SK-N-SH treated with all-trans-retinoic acid at 6 μM for 48 hours (cell line): ENCODE results near the gene KLHDC3.

Source experiments
- ATAC-seq: fragments of 200-7000 bp; cut with Tn5 transposase; 3 replicates; pipeline ENCODE4 v1.9.1; 2020; ENCODE audit warnings: mild to moderate bottlenecking, moderate library complexity
- ARNTL ChIP-seq: fragments of 450-650 bp; formaldehyde crosslinking; IDR thresholded peaks from 2 replicates; pipeline ENCODE4 v1.5.0; 2020; ENCODE audit warnings: low read depth, mild to moderate bottlenecking, moderate library complexity, borderline replicate concordance
- BACH2 ChIP-seq: fragments of 250-450 bp; sonication (Bioruptor Pico); IDR thresholded peaks from 2 replicates; pipeline ENCODE4 v1.9.0; 2021; ENCODE audit warnings: mild to moderate bottlenecking, borderline replicate concordance
- CSDC2 ChIP-seq: fragments of 250-450 bp; sonication (Bioruptor Pico); IDR thresholded peaks from 2 replicates; pipeline ENCODE4 v1.5.0; 2020; ENCODE audit warnings: mild to moderate bottlenecking, moderate library complexity
- GLIS3 ChIP-seq: fragments of 250-450 bp; sonication (Bioruptor Pico); IDR thresholded peaks from 2 replicates; pipeline ENCODE4 v1.5.0; 2020; ENCODE audit warnings: mild to moderate bottlenecking, moderate library complexity
- ISL1 ChIP-seq: fragments of 250-450 bp; sonication (Bioruptor Pico); IDR thresholded peaks from 2 replicates; pipeline ENCODE4 v2.1.2; 2022; ENCODE audit warnings: mild to moderate bottlenecking, moderate library complexity
- OSR1 ChIP-seq: fragments of 250-450 bp; sonication (Bioruptor Pico); IDR thresholded peaks from 2 replicates; pipeline ENCODE4 v1.8.0; 2022; ENCODE audit warnings: moderate library complexity, mild to moderate bottlenecking, inconsistent platforms
- PPARA ChIP-seq: fragments of 250-450 bp; sonication (Bioruptor Pico); IDR thresholded peaks from 2 replicates; pipeline ENCODE4 v1.5.0; 2020; ENCODE audit warnings: mild to moderate bottlenecking, borderline replicate concordance
- RARB ChIP-seq: fragments of 250-450 bp; sonication (Bioruptor Pico); IDR thresholded peaks from 2 replicates; pipeline ENCODE4 v1.8.0; 2021; ENCODE audit warnings: mild to moderate bottlenecking, moderate library complexity
- SNAI2 ChIP-seq: fragments of 250-450 bp; sonication (Bioruptor Pico); IDR thresholded peaks from 2 replicates; pipeline ENCODE4 v1.5.0; 2020; ENCODE audit warnings: mild to moderate bottlenecking, moderate library complexity
- TCF4 ChIP-seq: fragments of 250-450 bp; sonication (Bioruptor Pico); IDR thresholded peaks from 2 replicates; pipeline ENCODE4 v1.8.0; 2021; ENCODE audit warnings: mild to moderate bottlenecking, moderate library complexity, borderline replicate concordance
- TOX ChIP-seq: fragments of 250-450 bp; sonication (Bioruptor Pico); IDR thresholded peaks from 2 replicates; pipeline ENCODE4 v1.8.0; 2021; ENCODE audit warnings: mild to moderate bottlenecking, moderate library complexity, borderline replicate concordance
- ZC3H10 ChIP-seq: fragments of 250-450 bp; sonication (Bioruptor Pico); IDR thresholded peaks from 2 replicates; pipeline ENCODE4 v1.5.1; 2021; ENCODE audit warnings: mild to moderate bottlenecking, moderate library complexity
- ZFP3 ChIP-seq: fragments of 250-450 bp; sonication (Bioruptor Pico); IDR thresholded peaks from 2 replicates; pipeline ENCODE4 v1.5.0; 2020; ENCODE audit warnings: mild to moderate bottlenecking, moderate library complexity
- ZFP30 ChIP-seq: fragments of 450-650 bp; formaldehyde crosslinking; IDR thresholded peaks from 2 replicates; pipeline ENCODE4 v1.5.0; 2022; ENCODE audit warnings: mild to moderate bottlenecking, moderate library complexity
- ZNF565 ChIP-seq: fragments of 450-650 bp; formaldehyde crosslinking; conservative IDR thresholded peaks from 2 replicates; pipeline ENCODE4 v1.5.0; 2020; ENCODE audit warnings: low read depth, mild to moderate bottlenecking, moderate library complexity
- ZNF70 ChIP-seq: fragments of 450-650 bp; formaldehyde crosslinking; IDR thresholded peaks from 2 replicates; pipeline ENCODE4 v1.5.0; 2020; ENCODE audit warnings: mild to moderate bottlenecking, moderate library complexity
- ZNF8 ChIP-seq: fragments of 450-650 bp; formaldehyde crosslinking; IDR thresholded peaks from 2 replicates; pipeline ENCODE4 v1.5.0; 2020; ENCODE audit warnings: mild to moderate bottlenecking, moderate library complexity
- TF ChIP-seq, protein P1 (sequence below): fragments of 250-450 bp; sonication (Bioruptor Pico); IDR thresholded peaks from 2 replicates; pipeline ENCODE4 v1.5.1; 2020; ENCODE audit warnings: low read depth, mild to moderate bottlenecking, moderate library complexity
- TF ChIP-seq, protein P2 (sequence below): fragments of 250-450 bp; sonication (Bioruptor Pico); IDR thresholded peaks from 2 replicates; pipeline ENCODE4 v1.5.0; 2020; ENCODE audit warnings: mild to moderate bottlenecking, moderate library complexity
- TF ChIP-seq, protein P3 (sequence below): fragments of 250-450 bp; sonication (Bioruptor Pico); IDR thresholded peaks from 2 replicates; pipeline ENCODE4 v1.8.0; 2021; ENCODE audit warnings: low read depth, mild to moderate bottlenecking, moderate library complexity, borderline replicate concordance
- TF ChIP-seq, protein P4 (sequence below): fragments of 250-450 bp; sonication (Bioruptor Pico); IDR thresholded peaks from 2 replicates; pipeline ENCODE4 v1.8.0; 2020; ENCODE audit warnings: mild to moderate bottlenecking, moderate library complexity, borderline replicate concordance

Gene KLHDC3

DNA sequence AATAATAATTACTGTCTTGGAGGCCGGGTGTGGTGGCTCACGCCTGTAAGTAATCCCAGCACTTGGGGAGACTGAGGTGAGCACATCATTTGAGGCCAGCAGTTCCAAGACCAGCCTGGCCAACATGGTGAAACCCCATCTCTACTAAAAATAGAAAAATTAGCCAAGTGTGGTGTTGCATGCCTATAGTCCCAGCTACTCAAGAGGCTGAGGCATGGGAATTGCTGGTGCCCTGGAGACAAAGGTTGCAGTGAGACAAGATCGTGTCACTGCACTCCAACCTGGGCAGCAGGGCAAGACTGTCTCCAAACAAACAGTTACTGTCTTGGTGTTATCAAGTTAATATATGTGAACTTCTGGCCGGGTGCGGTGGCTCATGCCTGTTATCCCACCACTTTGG is 12.3 kb downstream of the KLHDC3 start:
- no peak for ATAC-seq
- no peak for TF ChIP-seq BACH2
- TF ChIP-seq OSR1 (CRISPR knock-in tag): no peak
- TF ChIP-seq ZFP30 (CRISPR knock-in tag): no peak
- no peak for TF ChIP-seq ZNF8 (CRISPR knock-in tag)
- no peak for TF ChIP-seq ZNF70 (CRISPR knock-in tag)
- no peak for TF ChIP-seq ZC3H10 (CRISPR knock-in tag)
- TF ChIP-seq, protein P1, sequence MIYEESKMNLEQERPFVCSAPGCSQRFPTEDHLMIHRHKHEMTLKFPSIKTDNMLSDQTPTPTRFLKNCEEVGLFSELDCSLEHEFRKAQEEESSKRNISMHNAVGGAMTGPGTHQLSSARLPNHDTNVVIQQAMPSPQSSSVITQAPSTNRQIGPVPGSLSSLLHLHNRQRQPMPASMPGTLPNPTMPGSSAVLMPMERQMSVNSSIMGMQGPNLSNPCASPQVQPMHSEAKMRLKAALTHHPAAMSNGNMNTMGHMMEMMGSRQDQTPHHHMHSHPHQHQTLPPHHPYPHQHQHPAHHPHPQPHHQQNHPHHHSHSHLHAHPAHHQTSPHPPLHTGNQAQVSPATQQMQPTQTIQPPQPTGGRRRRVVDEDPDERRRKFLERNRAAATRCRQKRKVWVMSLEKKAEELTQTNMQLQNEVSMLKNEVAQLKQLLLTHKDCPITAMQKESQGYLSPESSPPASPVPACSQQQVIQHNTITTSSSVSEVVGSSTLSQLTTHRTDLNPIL (CRISPR knock-in tag): no peak
- TF ChIP-seq, protein P2, sequence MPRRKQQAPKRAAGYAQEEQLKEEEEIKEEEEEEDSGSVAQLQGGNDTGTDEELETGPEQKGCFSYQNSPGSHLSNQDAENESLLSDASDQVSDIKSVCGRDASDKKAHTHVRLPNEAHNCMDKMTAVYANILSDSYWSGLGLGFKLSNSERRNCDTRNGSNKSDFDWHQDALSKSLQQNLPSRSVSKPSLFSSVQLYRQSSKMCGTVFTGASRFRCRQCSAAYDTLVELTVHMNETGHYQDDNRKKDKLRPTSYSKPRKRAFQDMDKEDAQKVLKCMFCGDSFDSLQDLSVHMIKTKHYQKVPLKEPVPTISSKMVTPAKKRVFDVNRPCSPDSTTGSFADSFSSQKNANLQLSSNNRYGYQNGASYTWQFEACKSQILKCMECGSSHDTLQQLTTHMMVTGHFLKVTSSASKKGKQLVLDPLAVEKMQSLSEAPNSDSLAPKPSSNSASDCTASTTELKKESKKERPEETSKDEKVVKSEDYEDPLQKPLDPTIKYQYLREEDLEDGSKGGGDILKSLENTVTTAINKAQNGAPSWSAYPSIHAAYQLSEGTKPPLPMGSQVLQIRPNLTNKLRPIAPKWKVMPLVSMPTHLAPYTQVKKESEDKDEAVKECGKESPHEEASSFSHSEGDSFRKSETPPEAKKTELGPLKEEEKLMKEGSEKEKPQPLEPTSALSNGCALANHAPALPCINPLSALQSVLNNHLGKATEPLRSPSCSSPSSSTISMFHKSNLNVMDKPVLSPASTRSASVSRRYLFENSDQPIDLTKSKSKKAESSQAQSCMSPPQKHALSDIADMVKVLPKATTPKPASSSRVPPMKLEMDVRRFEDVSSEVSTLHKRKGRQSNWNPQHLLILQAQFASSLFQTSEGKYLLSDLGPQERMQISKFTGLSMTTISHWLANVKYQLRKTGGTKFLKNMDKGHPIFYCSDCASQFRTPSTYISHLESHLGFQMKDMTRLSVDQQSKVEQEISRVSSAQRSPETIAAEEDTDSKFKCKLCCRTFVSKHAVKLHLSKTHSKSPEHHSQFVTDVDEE (CRISPR knock-in tag): no peak
- TF ChIP-seq SNAI2: no peak
- TF ChIP-seq GLIS3 (CRISPR knock-in tag): no peak
- TF ChIP-seq ZFP3 (CRISPR knock-in tag): no peak
- no peak for TF ChIP-seq TOX
- TF ChIP-seq ZNF565: no peak
- TF ChIP-seq, protein P3, sequence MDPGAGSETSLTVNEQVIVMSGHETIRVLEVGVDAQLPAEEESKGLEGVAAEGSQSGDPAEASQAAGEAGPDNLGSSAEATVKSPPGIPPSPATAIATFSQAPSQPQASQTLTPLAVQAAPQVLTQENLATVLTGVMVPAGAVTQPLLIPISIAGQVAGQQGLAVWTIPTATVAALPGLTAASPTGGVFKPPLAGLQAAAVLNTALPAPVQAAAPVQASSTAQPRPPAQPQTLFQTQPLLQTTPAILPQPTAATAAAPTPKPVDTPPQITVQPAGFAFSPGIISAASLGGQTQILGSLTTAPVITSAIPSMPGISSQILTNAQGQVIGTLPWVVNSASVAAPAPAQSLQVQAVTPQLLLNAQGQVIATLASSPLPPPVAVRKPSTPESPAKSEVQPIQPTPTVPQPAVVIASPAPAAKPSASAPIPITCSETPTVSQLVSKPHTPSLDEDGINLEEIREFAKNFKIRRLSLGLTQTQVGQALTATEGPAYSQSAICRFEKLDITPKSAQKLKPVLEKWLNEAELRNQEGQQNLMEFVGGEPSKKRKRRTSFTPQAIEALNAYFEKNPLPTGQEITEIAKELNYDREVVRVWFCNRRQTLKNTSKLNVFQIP (CRISPR knock-in tag): no peak
- TF ChIP-seq PPARA (CRISPR knock-in tag): no peak
- TF ChIP-seq, protein P4, sequence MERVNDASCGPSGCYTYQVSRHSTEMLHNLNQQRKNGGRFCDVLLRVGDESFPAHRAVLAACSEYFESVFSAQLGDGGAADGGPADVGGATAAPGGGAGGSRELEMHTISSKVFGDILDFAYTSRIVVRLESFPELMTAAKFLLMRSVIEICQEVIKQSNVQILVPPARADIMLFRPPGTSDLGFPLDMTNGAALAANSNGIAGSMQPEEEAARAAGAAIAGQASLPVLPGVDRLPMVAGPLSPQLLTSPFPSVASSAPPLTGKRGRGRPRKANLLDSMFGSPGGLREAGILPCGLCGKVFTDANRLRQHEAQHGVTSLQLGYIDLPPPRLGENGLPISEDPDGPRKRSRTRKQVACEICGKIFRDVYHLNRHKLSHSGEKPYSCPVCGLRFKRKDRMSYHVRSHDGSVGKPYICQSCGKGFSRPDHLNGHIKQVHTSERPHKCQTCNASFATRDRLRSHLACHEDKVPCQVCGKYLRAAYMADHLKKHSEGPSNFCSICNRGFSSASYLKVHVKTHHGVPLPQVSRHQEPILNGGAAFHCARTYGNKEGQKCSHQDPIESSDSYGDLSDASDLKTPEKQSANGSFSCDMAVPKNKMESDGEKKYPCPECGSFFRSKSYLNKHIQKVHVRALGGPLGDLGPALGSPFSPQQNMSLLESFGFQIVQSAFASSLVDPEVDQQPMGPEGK (CRISPR knock-in tag): no peak
- TF ChIP-seq ISL1 (CRISPR knock-in tag): no peak
- no peak for TF ChIP-seq CSDC2

DNA sequence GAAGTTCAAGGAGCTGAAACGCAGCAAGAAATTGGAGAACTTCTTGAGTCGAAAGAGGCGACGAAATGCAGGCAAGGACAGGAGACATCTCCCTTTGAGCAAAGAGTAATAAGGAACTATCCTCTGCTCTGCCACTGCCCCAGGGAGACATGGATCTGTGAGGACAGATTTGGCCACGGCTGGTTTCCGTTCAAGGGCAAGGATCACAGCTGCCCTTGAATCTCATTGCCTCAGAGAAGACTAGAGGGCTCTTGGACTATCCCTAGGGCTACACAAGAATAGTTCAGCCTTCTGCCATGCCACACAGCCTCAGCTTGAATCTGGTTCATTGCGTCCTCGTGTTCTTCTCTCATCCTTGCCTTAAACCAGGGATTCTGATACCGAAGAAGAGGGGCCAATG is 15.1 kb downstream of the KLHDC3 start:
- no peak for ATAC-seq
- TF ChIP-seq ZC3H10 (CRISPR knock-in tag) (no peak), ZFP3 (CRISPR knock-in tag) (no peak), TOX (no peak), ZFP30 (CRISPR knock-in tag) (no peak), ZNF565 (no peak), RARB (CRISPR knock-in tag) (no peak), CSDC2 (no peak)
- TF ChIP-seq, protein P1 (CRISPR knock-in tag): no peak

DNA sequence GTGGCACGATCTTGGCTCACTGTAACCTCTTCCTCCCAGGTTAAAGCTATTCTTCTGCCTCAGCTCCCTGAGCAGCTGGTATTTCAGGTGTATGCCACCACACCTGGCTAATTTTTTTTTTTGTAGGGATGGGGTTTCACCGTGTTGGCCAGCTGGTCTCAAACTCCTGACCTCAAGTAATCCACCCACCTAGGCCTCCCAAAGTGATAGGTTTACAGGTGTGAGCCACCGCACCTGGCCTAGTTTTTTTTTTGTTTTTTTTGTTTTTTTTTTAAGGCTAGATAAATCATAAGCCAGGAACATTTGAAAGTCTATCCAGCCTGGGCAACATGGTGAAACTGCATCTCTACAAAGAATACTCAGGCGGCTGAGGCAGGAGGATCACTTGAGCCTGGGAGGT is 18.3 kb downstream of the KLHDC3 start:
- TF ChIP-seq SNAI2 (no peak), GLIS3 (CRISPR knock-in tag) (no peak), ZFP30 (CRISPR knock-in tag) (no peak), OSR1 (CRISPR knock-in tag) (no peak), ZC3H10 (CRISPR knock-in tag) (no peak), ZNF8 (CRISPR knock-in tag) (no peak), ZFP3 (CRISPR knock-in tag) (no peak), CSDC2 (no peak), ZNF565 (no peak), ARNTL (no peak), TCF4 (CRISPR knock-in tag) (no peak), TOX (no peak), PPARA (CRISPR knock-in tag) (no peak), ZNF70 (CRISPR knock-in tag) (no peak)
- TF ChIP-seq, protein P3 (CRISPR knock-in tag): no peak
- TF ChIP-seq, protein P2 (CRISPR knock-in tag): no peak
- TF ChIP-seq, protein P4 (CRISPR knock-in tag): no peak
- ATAC-seq: no peak
